Measurements from ENCODE around the gene CEP83.

DNA sequence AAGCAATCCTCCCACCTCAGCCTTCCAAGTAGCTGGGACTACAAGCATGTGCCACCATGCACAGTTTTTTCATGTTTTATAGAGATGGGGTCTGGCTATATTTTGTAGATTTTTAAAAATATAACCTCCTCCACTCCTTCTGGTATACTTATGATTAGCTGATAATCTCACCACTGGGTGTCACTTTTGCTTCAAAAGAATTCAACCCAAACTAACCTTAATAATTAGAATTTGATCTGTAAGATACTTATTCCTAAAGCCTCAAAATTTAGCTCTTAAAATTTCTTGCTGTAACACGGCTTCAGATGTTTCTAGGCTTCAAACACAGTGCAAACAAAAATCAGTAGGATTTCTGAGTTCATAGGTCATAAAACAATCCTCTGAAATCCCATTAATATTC is 130.3 kb downstream of the CEP83 start:
- TF ChIP-seq SUZ12 (IDR thresholded peaks at IDR 0.05; ENCODE audit: extremely low read depth, insufficient read depth, insufficient read length): no peak
- no peak for TF ChIP-seq ZNF274 (IDR thresholded peaks at IDR 0.05; ENCODE audit: low read depth, low read length)
- TF ChIP-seq YY1 (IDR thresholded peaks at IDR 0.05; ENCODE audit: insufficient read depth, insufficient read length): no peak
